CD4-positive, alpha-beta T cell (primary cell): Measurements from ENCODE around the gene FBXL13. TPM values are rescaled to one million over a fixed set of nuclear protein-coding genes. Genes with fewer than 3 reads are reported as not detected.

ENCODE experiments used
- ATAC-seq: fragments of 200-7000 bp; cut with Tn5 transposase; one replicate; pipeline ENCODE4 v1.10.0; 2022; ENCODE audit warnings: mild to moderate bottlenecking; ENCODE audit not compliant: poor library complexity
- CTCF ChIA-PET: fragments of 350-600 bp; sonication (Branson Sonifier 250); formaldehyde crosslinking; loops from one replicate; lab custom pipeline; 2021; ENCODE audit warnings: antibody characterized with exemption, inconsistent platforms; lab: Charles Lee
- POLR2A ChIA-PET: fragments of 350-600 bp; sonication (Branson Sonifier 250); formaldehyde crosslinking; loops from one replicate; lab custom pipeline; 2021; ENCODE audit warnings: antibody characterized with exemption, inconsistent platforms; lab: Charles Lee
- DNase-seq, 14 experiments: peaks; one replicate each; pipeline ENCODE4 v3.0.0-alpha.2; 2013 to 2020; ENCODE audit warnings: mixed read lengths in 2 of 14
- H3K27ac ChIP-seq, 2 donors: one replicate each; pipeline versions ENCODE4 v1.5.1 to v1.7.0; 2013; ENCODE audit warnings: low read length in 2 of 2, low read depth in 1 of 2, mild to moderate bottlenecking in 1 of 2
- H3K27me3 ChIP-seq, 2 experiments: 1 replicate in 1 of 2; 2 replicates in 1 of 2; pipeline versions ENCODE4 v1.6.1 to v1.7.0; 2013; ENCODE audit warnings: low read length in 2 of 2, control low read depth in 1 of 2, mild to moderate bottlenecking in 1 of 2, moderate library complexity in 1 of 2; ENCODE audit not compliant: insufficient read depth in 2 of 2, control insufficient read depth in 1 of 2
- H3K36me3 ChIP-seq: one replicate; pipeline ENCODE4 v1.6.1; 2013; ENCODE audit warnings: low read length, control low read depth; ENCODE audit not compliant: insufficient read depth
- H3K4me1 ChIP-seq: one replicate; pipeline ENCODE4 v1.6.1; 2013; ENCODE audit warnings: low read length, control low read depth; ENCODE audit not compliant: insufficient read depth
- H3K4me3 ChIP-seq: one replicate; pipeline ENCODE4 v1.5.1; 2013; ENCODE audit warnings: mild to moderate bottlenecking, low read length, moderate library complexity
- H3K9me3 ChIP-seq, 2 experiments: 1 replicate in 1 of 2; 2 replicates in 1 of 2; pipeline versions ENCODE4 v1.6.1 to v1.7.0; 2013; ENCODE audit warnings: low read length in 2 of 2, mild to moderate bottlenecking in 2 of 2, control low read depth in 1 of 2, moderate library complexity in 1 of 2; ENCODE audit not compliant: control insufficient read depth in 1 of 2, insufficient read depth in 1 of 2
- H3K27ac Mint-ChIP-seq: one replicate; pipeline ENCODE4 v1.8.0; 2020; ENCODE audit warnings: mixed read lengths
- H3K27me3 Mint-ChIP-seq: one replicate; pipeline ENCODE4 v1.8.0; 2021; ENCODE audit warnings: mixed read lengths
- H3K36me3 Mint-ChIP-seq: one replicate; pipeline ENCODE4 v1.8.0; 2021; ENCODE audit warnings: low read depth, mixed read lengths
- H3K4me1 Mint-ChIP-seq: one replicate; pipeline ENCODE4 v1.8.0; 2021; ENCODE audit warnings: low read depth, mixed read lengths
- H3K4me3 Mint-ChIP-seq: one replicate; pipeline ENCODE4 v1.8.0; 2020; ENCODE audit warnings: mild to moderate bottlenecking, mixed read lengths
- H3K9me3 Mint-ChIP-seq: one replicate; pipeline ENCODE4 v1.8.0; 2020; ENCODE audit warnings: mixed read lengths
- CTCF ChIP-seq: fragments of 200-600 bp; IDR thresholded peaks from one replicate; pipeline ENCODE4 v1.8.0; 2022; ENCODE audit warnings: antibody characterized with exemption, mild to moderate bottlenecking
- intact Hi-C, 2 experiments: fragments of 100-400 bp; cut with DNase I in 1 of 2; cut with micrococcal nuclease in 1 of 2; formaldehyde crosslinking; loops; one replicate each; pipeline versions ENCODE4 v1.15.1 to v1.9.0; 2023 to 2025; cut with DNase I, micrococcal nuclease
- total RNA-seq, 174 experiments: library from RNA in 2 of 174; stranded (reverse) in 2 of 174; gene quantifications; one replicate each; pipeline ENCODE4 v1.2.3 and lab custom pipeline; 2021 to 2026

The FBXL13 gene
- total RNA-seq, 2 experiments from 2014 or later, result 0.89 to 1.4 TPM

DNA sequence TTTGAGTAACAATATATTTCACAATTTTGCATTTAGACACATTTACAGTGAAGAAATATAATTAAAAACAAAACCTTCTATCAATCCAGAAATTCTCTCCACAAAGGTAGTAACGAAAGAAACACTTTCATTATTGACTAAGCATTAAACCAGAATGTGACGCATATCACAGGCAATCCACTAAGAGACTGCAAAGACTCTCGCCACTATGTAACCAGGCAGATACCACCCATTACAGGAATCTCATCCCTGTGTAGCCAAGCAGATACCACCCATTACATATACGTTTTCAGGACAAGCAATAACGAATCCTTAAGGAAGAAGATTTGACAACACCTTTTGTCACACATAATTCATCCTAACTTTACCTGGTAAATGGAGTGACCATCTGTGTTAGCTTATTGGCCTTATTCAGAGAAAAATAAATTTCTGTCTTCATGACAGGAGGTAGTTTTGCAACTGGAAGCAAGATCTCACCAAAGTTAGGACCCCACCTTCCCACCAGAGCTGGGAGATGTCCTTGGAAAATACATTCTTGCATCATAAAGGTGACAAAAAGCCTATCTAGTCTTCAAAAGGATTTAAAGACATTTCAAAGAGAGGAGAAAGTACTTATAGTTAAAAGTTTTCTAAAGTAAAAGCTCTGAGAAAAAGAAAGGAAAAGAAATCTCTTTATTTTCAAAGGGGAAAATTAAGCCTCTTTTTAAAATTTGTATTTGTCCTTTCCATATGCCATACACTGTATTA, 131.0 kb downstream of the FBXL13 start:
- no peak overlapping the region for H3K27ac ChIP-seq
- ChIA-PET CTCF (no interaction called here), POLR2A (no interaction called here)
- TF ChIP-seq CTCF, result no peak
- Mint-ChIP-seq H3K4me1 (no peaks in the 10 kb centered on the region), H3K4me3 (no peak overlapping the region), H3K9me3 (no peaks in the 10 kb centered on the region), H3K27me3 (no peaks in the 10 kb centered on the region), H3K27ac (no peak overlapping the region), H3K36me3 (no peaks in the 10 kb centered on the region)
- no peak for ATAC-seq
- H3K27me3 ChIP-seq, result no peaks in the 10 kb centered on the region
- no peaks in the 10 kb centered on the region for H3K4me1 ChIP-seq
- DNase-seq, result no peak
- intact Hi-C loops, result no loop called here
- H3K4me3 ChIP-seq, result no peak overlapping the region
- H3K36me3 ChIP-seq, result no peaks in the 10 kb centered on the region
- no peaks in the 10 kb centered on the region for H3K9me3 ChIP-seq

- H3K4me3 Mint-ChIP-seq, result no peak overlapping the region
- H3K27ac Mint-ChIP-seq, result no peak overlapping the region
- Histone ChIP-seq H3K9me3 (no peaks in the 10 kb centered on the region), H3K36me3 (no peaks in the 10 kb centered on the region), H3K4me1 (no peaks in the 10 kb centered on the region), H3K4me3 (no peak overlapping the region), H3K27ac (no peak overlapping the region), H3K27me3 (no peaks in the 10 kb centered on the region)
- intact Hi-C loops, result no loop called here
- ChIA-PET POLR2A (no interaction called here), CTCF (no interaction called here)
- no peak for TF ChIP-seq CTCF
- no peak for ATAC-seq
- H3K9me3 Mint-ChIP-seq, result no peaks in the 10 kb centered on the region
- H3K4me1 Mint-ChIP-seq, result no peaks in the 10 kb centered on the region
- no peak for DNase-seq
- H3K36me3 Mint-ChIP-seq, result no peaks in the 10 kb centered on the region
- no peaks in the 10 kb centered on the region for H3K27me3 Mint-ChIP-seq
Measured at GRCh38 chr7:102942868-102943267, 131.7 kb downstream of the FBXL13 start.

GRCh38 chr7:102942181-102942866, 132.3 kb downstream of the FBXL13 start:
- no peaks in the 10 kb centered on the region for H3K9me3 ChIP-seq
- H3K36me3 ChIP-seq, result no peaks in the 10 kb centered on the region
- Mint-ChIP-seq H3K4me1 (no peaks in the 10 kb centered on the region), H3K27me3 (no peaks in the 10 kb centered on the region), H3K4me3 (no peak overlapping the region), H3K36me3 (no peaks in the 10 kb centered on the region), H3K27ac (no peak overlapping the region), H3K9me3 (no peaks in the 10 kb centered on the region)
- intact Hi-C loops, result no loop called here
- H3K27ac ChIP-seq, result no peak overlapping the region
- no peak overlapping the region for H3K4me3 ChIP-seq
- no peaks in the 10 kb centered on the region for H3K4me1 ChIP-seq
- ATAC-seq (no peak), DNase-seq (no peak)
- H3K27me3 ChIP-seq, result no peaks in the 10 kb centered on the region
- TF ChIP-seq CTCF, result no peak
- CTCF ChIA-PET, result no interaction called here
- POLR2A ChIA-PET, result no interaction called here
